NCI-H1092 (cell line): ENCODE measurements around the gene LMF1.

Experiments
- DNase-seq: peaks from one replicate; lab custom pipeline; 2025; lab: John Stamatoyannopoulos, UW

LMF1 gene

DNA sequence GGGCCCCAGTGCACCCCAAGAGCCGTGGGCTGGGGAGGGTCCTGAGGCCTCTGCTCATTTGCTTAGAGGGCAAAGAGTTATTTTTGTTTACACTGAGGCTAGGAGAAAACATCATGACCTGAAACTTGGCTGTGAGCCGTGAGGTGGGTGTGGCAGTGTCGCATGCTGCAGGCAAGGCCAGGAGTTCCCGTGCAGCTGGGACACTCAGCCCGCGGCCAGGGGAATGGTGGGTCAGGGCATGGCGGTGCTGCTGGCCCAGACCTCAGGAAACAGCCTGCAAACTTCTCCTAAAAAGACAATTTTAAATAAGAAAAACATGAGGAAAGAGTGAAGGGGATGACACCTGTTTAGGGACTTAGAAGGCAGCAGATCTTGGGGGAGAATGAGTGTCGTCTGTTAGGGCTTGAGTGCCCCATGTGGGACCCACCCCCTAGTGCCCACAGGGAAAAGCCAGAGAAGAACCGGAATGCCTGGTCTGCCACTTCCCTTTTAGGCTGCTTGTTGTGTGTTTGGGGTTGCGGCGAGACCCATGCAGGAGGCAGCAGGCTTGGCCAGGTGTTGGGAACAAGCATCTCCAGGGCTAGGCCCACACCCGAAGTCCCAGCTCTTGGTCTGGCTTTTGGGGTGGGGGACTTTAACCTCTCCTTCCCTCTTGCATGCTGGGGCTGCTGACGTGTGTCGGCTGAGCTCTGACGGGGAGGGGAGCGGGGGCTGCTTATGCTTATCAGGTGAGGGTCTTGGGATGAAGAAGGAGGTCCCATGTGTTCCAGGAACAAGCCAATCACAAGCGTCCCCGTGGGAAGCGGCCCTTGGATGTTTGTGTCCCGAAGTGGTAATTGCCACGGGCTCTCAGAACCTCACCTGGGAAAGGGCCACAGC lies 89.3 kb downstream of the LMF1 start:
- no peak for DNase-seq

DNA sequence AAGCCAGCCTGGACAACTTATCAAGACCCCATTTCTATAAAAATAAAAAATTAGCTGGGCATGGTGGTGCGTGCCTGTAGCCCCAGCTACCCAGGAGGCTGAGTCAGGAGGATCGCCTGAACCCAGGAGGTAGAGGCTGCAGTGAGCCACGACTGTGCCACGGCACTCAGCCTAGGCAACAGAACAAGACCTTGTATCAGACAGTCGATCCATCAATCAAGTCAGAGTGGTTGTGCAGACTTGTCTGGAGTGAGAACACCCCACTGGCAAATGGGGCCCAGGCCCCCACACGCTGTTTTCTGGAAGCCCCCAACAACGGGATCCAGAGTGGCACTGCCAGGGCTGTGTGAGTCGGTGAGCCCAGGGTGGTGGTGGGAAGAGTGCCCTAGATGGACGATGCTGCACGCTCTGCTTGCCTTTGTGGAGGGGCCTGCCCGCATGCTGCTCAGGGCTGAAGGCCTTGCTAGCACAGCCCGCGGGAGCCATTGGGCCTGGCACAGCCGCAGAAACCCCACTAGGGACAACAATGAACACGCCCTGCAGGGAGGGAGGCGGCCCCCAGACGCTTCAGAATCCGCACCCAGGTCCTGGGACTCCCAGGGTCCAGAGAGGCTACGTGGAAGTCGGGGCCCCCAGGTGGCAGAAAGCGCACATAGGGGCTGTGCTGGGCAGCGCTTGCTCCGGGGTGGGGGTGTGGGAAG lies 90.2 kb downstream of the LMF1 start:
- no peak for DNase-seq

- DNase-seq: no peak
These were observed 90.8 kb downstream of the LMF1 start for GRCh38 chr16:879986-880385.

- no peak for DNase-seq
These were observed 91.3 kb downstream of the LMF1 start for GRCh38 chr16:879461-879861.

GRCh38 chr16:878886-879285 lies 91.9 kb downstream of the LMF1 start:
- DNase-seq: no peak

DNA sequence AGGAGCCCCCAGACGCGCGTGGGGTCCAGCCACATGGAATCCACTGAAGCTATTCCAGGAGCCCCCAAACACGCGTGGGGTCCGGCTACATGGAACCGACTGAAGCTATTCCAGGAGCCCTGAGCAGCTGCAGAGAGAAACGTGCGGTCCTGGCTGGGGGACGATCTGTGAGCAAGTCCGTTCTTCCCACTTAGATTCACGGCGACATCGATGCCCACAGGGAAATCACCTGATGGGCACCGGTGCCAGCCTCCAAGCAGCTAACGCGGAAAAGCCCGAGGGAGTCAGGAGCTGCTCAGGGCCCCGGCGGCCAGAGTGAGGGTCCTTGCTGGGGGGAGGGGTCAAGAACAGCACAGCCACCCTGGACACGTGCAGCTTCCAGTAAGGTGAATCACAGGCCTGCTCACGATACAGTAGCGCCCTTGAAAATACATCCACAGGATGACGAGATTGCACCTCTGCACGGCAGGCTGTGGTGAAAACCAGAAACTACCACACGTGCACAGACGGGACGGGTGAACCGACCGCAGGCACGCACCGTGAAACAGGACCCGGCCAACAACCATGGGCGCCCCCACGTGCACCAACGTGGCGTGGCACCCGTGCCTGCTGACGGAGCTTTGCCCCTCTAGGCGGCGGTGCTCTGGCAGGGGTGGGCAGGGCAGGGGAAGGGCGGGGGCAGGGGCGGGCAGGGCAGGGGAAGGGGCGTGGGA lies 92.6 kb downstream of the LMF1 start:
- DNase-seq: no peak

GRCh38 chr16:877242-878071 lies 93.3 kb downstream of the LMF1 start:
- DNase-seq: no peak

GRCh38 chr16:876523-877241 lies 94.1 kb downstream of the LMF1 start:
- DNase-seq: no peak

GRCh38 chr16:876041-876335 lies 94.8 kb downstream of the LMF1 start:
- DNase-seq: no peak

- DNase-seq: no peak
These were observed 95.4 kb downstream of the LMF1 start for GRCh38 chr16:875182-876040.

GRCh38 chr16:874366-875181 lies 96.2 kb downstream of the LMF1 start:
- DNase-seq: no peak

DNA sequence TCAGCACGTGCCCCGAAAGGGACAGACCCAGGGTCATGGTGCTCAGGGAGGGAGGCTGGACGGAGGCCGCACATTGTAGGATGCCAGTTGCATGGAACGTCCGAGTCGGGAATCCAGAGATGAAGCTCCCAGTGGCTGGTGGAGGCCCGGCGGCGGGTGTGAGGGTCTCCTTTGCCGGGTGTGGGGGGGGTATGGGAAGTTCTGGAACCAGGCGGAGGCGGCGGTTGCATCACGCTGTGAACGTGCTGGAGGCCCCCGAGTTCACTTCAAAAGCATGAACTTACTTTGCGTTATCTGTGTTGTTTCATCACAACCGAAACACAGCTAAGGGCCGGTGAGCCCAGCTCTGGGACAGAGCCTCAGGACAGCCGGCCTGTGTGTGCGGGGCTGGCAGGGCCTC lies 96.9 kb downstream of the LMF1 start:
- DNase-seq: no peak

- DNase-seq: no peak
These were observed 97.5 kb downstream of the LMF1 start for GRCh38 chr16:873243-873661.

GRCh38 chr16:872436-873242 lies 98.1 kb downstream of the LMF1 start:
- DNase-seq: no peak

DNA sequence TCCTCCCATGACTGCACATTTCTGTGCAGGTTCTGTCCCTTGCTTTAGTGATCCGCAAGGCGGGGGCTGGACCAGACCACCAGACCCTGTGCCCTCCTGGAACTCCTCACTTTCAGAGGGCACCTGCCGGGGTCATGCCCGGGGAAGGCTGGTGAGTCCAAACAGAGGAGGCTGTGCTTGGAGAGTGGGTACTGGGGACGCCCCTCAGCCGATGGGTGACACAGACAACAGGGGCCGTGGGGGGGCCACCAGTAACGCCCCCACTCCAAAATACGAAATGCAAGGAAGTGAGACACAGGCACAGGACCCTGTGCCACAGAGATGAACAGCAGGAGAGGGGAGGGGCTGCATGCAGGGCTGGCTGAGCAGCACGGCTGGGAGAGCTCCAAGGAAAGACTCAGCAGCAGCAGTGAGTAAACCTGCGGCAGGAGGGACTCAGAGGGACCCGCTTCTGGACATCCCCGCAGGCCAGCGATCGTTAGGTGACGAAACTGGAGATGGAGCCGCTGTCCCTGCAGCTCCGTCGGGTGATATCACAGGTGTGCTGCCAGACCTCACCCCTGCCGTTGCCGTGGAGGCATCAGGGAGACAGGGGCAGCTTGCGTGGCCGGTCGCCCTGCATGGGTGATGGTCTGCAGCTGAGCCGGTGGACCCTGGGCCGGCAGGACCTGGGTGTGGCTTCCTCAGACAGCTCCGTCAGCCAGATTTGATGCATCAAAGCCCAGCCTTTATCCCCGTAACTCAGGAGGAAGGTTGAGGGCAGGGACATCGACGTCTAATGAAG lies 99.0 kb downstream of the LMF1 start:
- DNase-seq: no peak

DNA sequence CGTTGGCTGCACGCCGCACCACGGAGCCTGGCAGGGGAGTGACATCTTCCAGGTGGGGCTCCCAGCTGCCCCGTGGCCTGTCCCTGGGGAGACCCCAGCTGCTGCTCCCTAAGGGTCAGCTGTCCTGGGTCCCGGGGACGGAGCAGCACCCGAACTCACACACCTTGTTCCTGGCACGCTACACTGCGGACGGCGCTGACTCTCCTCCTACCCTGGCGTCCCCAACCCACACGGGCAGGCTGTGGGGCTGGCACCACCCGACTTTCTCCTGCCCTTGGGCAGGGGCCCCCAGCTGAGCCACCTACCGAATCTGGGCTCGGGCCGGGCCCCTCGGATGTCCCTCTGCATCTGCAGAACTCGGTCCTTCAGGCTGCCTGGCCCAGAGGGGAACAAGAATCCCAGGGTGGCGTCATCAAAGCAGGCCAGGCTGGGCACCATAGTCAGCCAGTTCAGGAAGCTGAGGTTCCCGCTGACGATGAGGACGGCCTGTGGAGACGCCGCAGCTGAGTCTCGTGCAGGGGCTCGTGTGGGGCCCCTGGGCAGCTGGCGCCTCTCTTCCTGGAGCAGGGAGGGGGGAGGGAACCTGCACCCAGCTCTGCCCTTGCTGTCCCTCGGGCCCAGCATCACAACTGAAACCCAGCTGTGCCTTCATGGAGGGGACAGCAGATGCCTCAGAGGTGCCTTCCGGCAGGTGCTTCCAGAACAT lies 99.8 kb downstream of the LMF1 start:
- no peak for DNase-seq
